HepG2 (cell line): ENCODE results near the gene KAZN. TPM values are rescaled to one million over a fixed set of nuclear protein-coding genes. Genes with fewer than 3 reads are reported as not detected.

Source experiments
- ATAC-seq: fragments of 200-7000 bp; cut with Tn5 transposase; 3 replicates; pipeline ENCODE4 v1.9.1; 2020; ENCODE audit warnings: mild to moderate bottlenecking, moderate library complexity
- BruUV-seq: library from RNA; stranded (reverse); fragments of 400-500 nt; replicated peaks from 2 replicates; lab custom pipeline; 2021; lab: Mats Ljungman, UMichigan
- CTCF ChIA-PET: fragments of 300-600 bp; formaldehyde crosslinking; extraction: SDS; loops from one replicate; lab custom pipeline; 2021; ENCODE audit warnings: low total read pairs, inconsistent platforms, low intra/inter-chr PET ratio; lab: Yijun Ruan, JAX
- POLR2A ChIA-PET: fragments of 350-600 bp; sonication (Branson Sonifier 250); formaldehyde crosslinking; loops from one replicate; lab custom pipeline; 2020; ENCODE audit warnings: antibody characterized with exemption, inconsistent platforms; lab: Yijun Ruan, JAX
- DNase-seq: peaks from one replicate; pipeline ENCODE4 v3.0.0-alpha.2; 2015; ENCODE audit warnings: low spot score
- FAIRE-seq: peaks from 3 replicates; lab custom pipeline; 2011; peaks lifted over from hg19 to GRCh38; lab: Jason Lieb, UNC
- H2AFZ ChIP-seq: one replicate; pipeline ENCODE4 v1.6.1; 2011; ENCODE audit warnings: low read length, inconsistent platforms
- H3K27ac ChIP-seq: fragments of 300-600 bp; 3 replicates; pipeline ENCODE4 v1.8.0; 2011; ENCODE audit warnings: mixed run types, mild to moderate bottlenecking, mixed read lengths, low read length, inconsistent platforms; ENCODE audit not compliant: insufficient read depth; ENCODE audit errors: extremely low read length
- H3K27me3 ChIP-seq, 2 experiments: fragments of 200-600 bp in 1 of 2; 2 replicates in 1 of 2; 3 replicates in 1 of 2; pipeline versions ENCODE4 v1.6.0 to v1.8.0; 2011; ENCODE audit warnings: low read length in 2 of 2, mild to moderate bottlenecking in 2 of 2, moderate library complexity in 2 of 2, inconsistent platforms in 1 of 2; ENCODE audit not compliant: insufficient read depth in 2 of 2, control insufficient read depth in 1 of 2
- H3K36me3 ChIP-seq, 2 experiments: fragments of 200-600 bp in 1 of 2; replicated peaks in 1 of 2; 2 replicates in 1 of 2; 3 replicates in 1 of 2; pipeline versions ENCODE4 v1.5.1 to v1.8.0; 2011; ENCODE audit warnings: low read length in 2 of 2, inconsistent platforms in 1 of 2; ENCODE audit not compliant: insufficient read depth in 2 of 2, control insufficient read depth in 1 of 2
- H3K4me1 ChIP-seq: 2 replicates; pipeline ENCODE4 v1.5.1; 2012; ENCODE audit warnings: low read length, inconsistent platforms; ENCODE audit not compliant: insufficient read depth
- H3K4me2 ChIP-seq: 2 replicates; pipeline ENCODE4 v1.6.0; 2011; ENCODE audit warnings: low read depth, low read length, inconsistent platforms
- H3K4me3 ChIP-seq, 3 experiments: fragments of 200-600 bp in 1 of 3; sonication (generic), shearing (Covaris generic) in 1 of 3; replicated peaks in 1 of 3; 2 replicates each; pipeline ENCODE4 v1.5.1; 2011 to 2016; ENCODE audit warnings: low read length in 3 of 3, inconsistent platforms in 2 of 3, low read depth in 2 of 3, mild to moderate bottlenecking in 2 of 3, control low read depth in 1 of 3, mixed read lengths in 1 of 3; ENCODE audit not compliant: insufficient read depth in 1 of 3
- H3K79me2 ChIP-seq: one replicate; pipeline ENCODE4 v1.6.1; 2011; ENCODE audit warnings: low read length, inconsistent platforms; ENCODE audit not compliant: insufficient read depth
- H3K9ac ChIP-seq: 2 replicates; pipeline ENCODE4 v1.6.0; 2011; ENCODE audit warnings: mild to moderate bottlenecking, low read depth, low read length, inconsistent platforms; ENCODE audit not compliant: insufficient read depth
- H3K9me3 ChIP-seq: 2 replicates; pipeline ENCODE4 v1.5.1; 2012; ENCODE audit warnings: mild to moderate bottlenecking, low read length
- H4K20me1 ChIP-seq: 2 replicates; pipeline ENCODE4 v1.6.0; 2011; ENCODE audit warnings: inconsistent platforms, mild to moderate bottlenecking, low read length, moderate library complexity; ENCODE audit not compliant: insufficient read depth
- CENPX ChIP-seq: sonication (generic); formaldehyde crosslinking; IDR thresholded peaks from 2 replicates; pipeline ENCODE4 v1.9.0; 2021; ENCODE audit warnings: mild to moderate bottlenecking, missing genetic modification reagents, moderate library complexity
- CHD2 ChIP-seq: IDR thresholded peaks from 2 replicates; pipeline ENCODE4 v1.6.1; 2011; ENCODE audit warnings: low read depth, low read length, improper control_type of control experiment
- DPF2 ChIP-seq: sonication (generic); formaldehyde crosslinking; IDR thresholded peaks from 2 replicates; pipeline ENCODE4 v1.4.0; 2020; ENCODE audit warnings: mild to moderate bottlenecking, low read depth, missing genetic modification reagents, borderline replicate concordance
- DR1 ChIP-seq: sonication (generic); formaldehyde crosslinking; IDR thresholded peaks from 2 replicates; pipeline ENCODE4 v1.8.0; 2021; ENCODE audit warnings: mild to moderate bottlenecking, missing genetic modification reagents, inconsistent platforms
- FOXK1 ChIP-seq: sonication (generic); formaldehyde crosslinking; IDR thresholded peaks from 2 replicates; pipeline ENCODE4 v1.4.0; 2020; ENCODE audit warnings: low read depth, missing genetic modification reagents, borderline replicate concordance
- GFI1 ChIP-seq: sonication (generic); formaldehyde crosslinking; IDR thresholded peaks from 2 replicates; pipeline ENCODE4 v1.5.0; 2020; ENCODE audit warnings: missing genetic modification reagents, mild to moderate bottlenecking, borderline replicate concordance
- KDM5B ChIP-seq: sonication (generic); formaldehyde crosslinking; IDR thresholded peaks from 2 replicates; pipeline ENCODE4 v1.4.0; 2020; ENCODE audit warnings: missing genetic modification reagents, mild to moderate bottlenecking, borderline replicate concordance
- NAIF1 ChIP-seq: sonication (generic); formaldehyde crosslinking; IDR thresholded peaks from 2 replicates; pipeline ENCODE4 v1.5.0; 2020; ENCODE audit warnings: mild to moderate bottlenecking, missing genetic modification reagents, borderline replicate concordance
- NFE2 ChIP-seq: sonication (generic); formaldehyde crosslinking; IDR thresholded peaks from 2 replicates; pipeline ENCODE4 v1.4.0; 2020; ENCODE audit warnings: missing genetic modification reagents
- SRF ChIP-seq: IDR thresholded peaks from 2 replicates; pipeline ENCODE4 v1.6.1; 2011; ENCODE audit warnings: mild to moderate bottlenecking, low read depth, low read length, moderate library complexity
- TAF15 ChIP-seq: fragments of 200-400 bp; formaldehyde crosslinking; IDR thresholded peaks from one replicate; pipeline ENCODE4 v1.6.1; 2018; ENCODE audit warnings: mild to moderate bottlenecking, low read depth, low read length; ENCODE audit not compliant: poor library complexity, severe bottlenecking
- TFDP1 ChIP-seq: IDR thresholded peaks from 2 replicates; pipeline ENCODE4 v1.6.1; 2016; ENCODE audit warnings: missing compliant biosample characterization, missing genetic modification reagents, borderline replicate concordance
- ZNF136 ChIP-seq: sonication (generic); formaldehyde crosslinking; IDR thresholded peaks from 2 replicates; pipeline ENCODE4 v1.8.1; 2022; ENCODE audit warnings: low read depth, mild to moderate bottlenecking, moderate library complexity, missing genetic modification reagents
- ZNF484 ChIP-seq: sonication (generic); formaldehyde crosslinking; IDR thresholded peaks from 2 replicates; pipeline ENCODE4 v1.5.1; 2020; ENCODE audit warnings: mild to moderate bottlenecking, low read depth, missing genetic modification reagents, borderline replicate concordance
- ZNF644 ChIP-seq: IDR thresholded peaks from 2 replicates; pipeline ENCODE4 v1.6.1; 2016; ENCODE audit warnings: low read depth
- ZNF850 ChIP-seq: sonication (generic); formaldehyde crosslinking; conservative IDR thresholded peaks from 2 replicates; pipeline ENCODE4 v1.9.0; 2021; ENCODE audit warnings: mild to moderate bottlenecking, missing genetic modification reagents
- WGBS: methylation state at CpG from one replicate; pipeline ENCODE4 v1.1.6; 2017; ENCODE audit warnings: low lambda C conversion rate; 5-methylcytosine and 5-hydroxymethylcytosine counted together
- in situ Hi-C: cut with HindIII; loops from 2 replicates; pipeline ENCODE4 v1.10.0; 2017; ENCODE audit warnings: low pct_unique_long_range_greater_than_20kb; ENCODE audit not compliant: extremely low pct_ligation_motif_present
- intact Hi-C: fragments of 100-400 bp; cut with micrococcal nuclease; formaldehyde crosslinking; loops from one replicate; pipeline ENCODE4 v1.10.0; 2022; ENCODE audit not compliant: unreplicated experiment
- polyA plus RNA-seq, 8 experiments: library from polyadenylated mRNA; depleted of rRNA in 3 of 8; stranded (reverse) in 7 of 8; unstranded in 1 of 8; fragments of >200 nt; fragmentation: Illumina TruSeq in 4 of 8; extraction: Trizol in 4 of 8; gene quantifications; 2 replicates each; pipeline versions ENCODE4 v1.2.1 to v1.2.3, GENCODE V29; 2011 to 2016; ENCODE audit warnings: low read depth in 4 of 8, missing spikeins in 1 of 8, mixed read lengths in 1 of 8; ENCODE audit not compliant: insufficient read depth in 1 of 8
- total RNA-seq, 5 experiments: library from RNA; depleted of rRNA; stranded (reverse); fragments of >200 nt; fragmentation: Illumina TruSeq; extraction: Trizol; gene quantifications; 2 replicates each; pipeline ENCODE4 v1.2.3, GENCODE V29; 2016; ENCODE audit warnings: low read depth in 1 of 5
- TF ChIP-seq, protein P1 (sequence below): sonication (generic); formaldehyde crosslinking; IDR thresholded peaks from 2 replicates; pipeline ENCODE4 v1.5.0; 2020; ENCODE audit warnings: missing genetic modification reagents
- TF ChIP-seq, protein P2 (sequence below): sonication (generic); formaldehyde crosslinking; IDR thresholded peaks from 2 replicates; pipeline ENCODE4 v1.4.0; 2020; ENCODE audit warnings: missing genetic modification reagents

KAZN gene
- total and polyA plus RNA-seq, 2 of the 13 experiments (the other 11 are each of a cell fraction or from before 2014, with no cell fraction given), result 10.4 to 13.5 TPM

GRCh38 chr1:14855268-14855667, 256.8 kb downstream of the KAZN start (continued):
- TF ChIP-seq, protein P1, sequence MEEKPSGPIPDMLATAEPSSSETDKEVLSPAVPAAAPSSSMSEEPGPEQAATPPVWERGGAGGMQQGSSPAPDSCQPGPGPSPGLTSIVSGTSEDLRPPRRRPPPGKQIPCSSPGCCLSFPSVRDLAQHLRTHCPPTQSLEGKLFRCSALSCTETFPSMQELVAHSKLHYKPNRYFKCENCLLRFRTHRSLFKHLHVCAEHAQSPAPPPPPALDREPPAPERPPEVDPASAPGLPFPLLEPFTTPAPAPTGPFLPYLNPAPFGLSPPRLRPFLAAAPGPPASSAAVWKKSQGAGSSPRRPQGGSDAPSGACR (CRISPR knock-in tag), result no peak
- TF ChIP-seq DR1 (CRISPR knock-in tag) (no peak), KDM5B (CRISPR knock-in tag) (no peak), ZNF850 (CRISPR knock-in tag) (no peak), DPF2 (CRISPR knock-in tag) (no peak), FOXK1 (CRISPR knock-in tag) (no peak), ZNF136 (CRISPR knock-in tag) (no peak), ZNF484 (no peak), GFI1 (no peak)
- TF ChIP-seq, protein P2, sequence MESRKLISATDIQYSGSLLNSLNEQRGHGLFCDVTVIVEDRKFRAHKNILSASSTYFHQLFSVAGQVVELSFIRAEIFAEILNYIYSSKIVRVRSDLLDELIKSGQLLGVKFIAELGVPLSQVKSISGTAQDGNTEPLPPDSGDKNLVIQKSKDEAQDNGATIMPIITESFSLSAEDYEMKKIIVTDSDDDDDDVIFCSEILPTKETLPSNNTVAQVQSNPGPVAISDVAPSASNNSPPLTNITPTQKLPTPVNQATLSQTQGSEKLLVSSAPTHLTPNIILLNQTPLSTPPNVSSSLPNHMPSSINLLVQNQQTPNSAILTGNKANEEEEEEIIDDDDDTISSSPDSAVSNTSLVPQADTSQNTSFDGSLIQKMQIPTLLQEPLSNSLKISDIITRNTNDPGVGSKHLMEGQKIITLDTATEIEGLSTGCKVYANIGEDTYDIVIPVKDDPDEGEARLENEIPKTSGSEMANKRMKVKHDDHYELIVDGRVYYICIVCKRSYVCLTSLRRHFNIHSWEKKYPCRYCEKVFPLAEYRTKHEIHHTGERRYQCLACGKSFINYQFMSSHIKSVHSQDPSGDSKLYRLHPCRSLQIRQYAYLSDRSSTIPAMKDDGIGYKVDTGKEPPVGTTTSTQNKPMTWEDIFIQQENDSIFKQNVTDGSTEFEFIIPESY (CRISPR knock-in tag), result no peak

- no peaks in the 10 kb centered on the region for H3K4me1 ChIP-seq
- no peaks in the 10 kb centered on the region for H3K9me3 ChIP-seq
- no peak overlapping the region for H3K9ac ChIP-seq
- WGBS, result 12% methylated on average over 6 of the region's 6 CpGs
- H2AFZ ChIP-seq, result no peak overlapping the region
- no peaks in the 10 kb centered on the region for H3K36me3 ChIP-seq
- H4K20me1 ChIP-seq, result no peaks in the 10 kb centered on the region
- peaks cover 0 to 55% of the 10 kb centered on the region in 2 experiments; a peak in 3 of 5 replicates for H3K27me3 ChIP-seq
- H3K27ac ChIP-seq, result no peak overlapping the region
- POLR2A ChIA-PET, result no interaction called here
- ATAC-seq, result no peak
- intact Hi-C loops (no loop called here), in situ Hi-C loops (no loop called here)
- no peak for DNase-seq
- H3K4me2 ChIP-seq, result no peak overlapping the region
- BruUV-seq, result no TSS peak
- CTCF ChIA-PET, result no interaction called here
- FAIRE-seq, result no peak
- H3K4me3 ChIP-seq, result no peak overlapping the region
- H3K79me2 ChIP-seq, result no peaks in the 10 kb centered on the region
- TF ChIP-seq ZNF644 (CRISPR knock-in tag) (no peak), TFDP1 (CRISPR knock-in tag) (no peak), TAF15 (no peak), NAIF1 (no peak), SRF (no peak), NFE2 (CRISPR knock-in tag) (no peak), CHD2 (no peak), CENPX (no peak)
Measured at GRCh38 chr1:14855801-14856200, 257.3 kb downstream of the KAZN start.
